Activated T-cell treated with anti-CD3 and anti-CD28 coated beads, Interleukin-2, amount 50 U/mL, for 1 hour (primary cell): Measurements from ENCODE around the gene DPAGT1.
"Not testable (repeated sequence)": the region's sequence is repeated elsewhere in the genome, so short reads cannot be mapped to it uniquely, and the experiment has no call there.

Experiments used
- DNase-seq: peaks from one replicate; pipeline ENCODE4 v3.0.0-alpha.2; 2020

The DPAGT1 gene

DNA sequence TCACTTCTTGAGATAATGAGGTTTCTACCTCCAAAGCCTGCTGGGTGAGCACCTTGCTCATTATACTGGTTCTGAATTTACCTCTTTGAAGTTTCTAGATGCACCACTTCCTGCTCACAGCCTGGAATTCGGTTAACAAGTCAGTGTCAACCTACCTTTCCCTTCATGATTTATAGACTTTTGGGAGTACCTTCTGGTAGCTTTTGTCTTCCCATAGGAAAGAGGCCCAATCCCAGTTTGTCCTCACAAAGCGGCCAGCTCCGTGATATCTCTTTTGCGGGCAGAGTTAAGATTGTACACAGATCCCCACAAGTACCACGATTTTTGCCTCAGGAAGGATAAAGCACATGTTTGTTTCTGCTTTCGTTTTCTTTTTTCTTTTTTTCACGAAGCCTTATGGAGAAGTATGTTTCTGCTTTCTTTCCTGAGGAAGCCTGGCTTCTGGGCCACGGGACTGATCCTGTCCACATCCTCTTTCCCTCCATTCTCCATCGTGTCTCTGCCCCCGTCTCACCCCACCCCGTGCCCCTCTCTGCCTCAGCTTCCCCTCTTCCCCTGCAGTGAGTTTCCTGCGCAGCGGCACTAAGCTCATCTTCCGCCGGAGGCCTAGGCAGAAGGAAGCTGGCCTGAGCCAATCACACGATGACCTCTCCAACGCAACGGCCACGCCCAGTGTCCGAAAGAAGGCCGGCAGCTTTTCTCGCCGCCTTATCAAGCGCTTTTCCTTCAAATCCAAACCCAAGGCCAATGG is 14.0 kb upstream of the DPAGT1 start:
- DNase-seq = no peak

DNA sequence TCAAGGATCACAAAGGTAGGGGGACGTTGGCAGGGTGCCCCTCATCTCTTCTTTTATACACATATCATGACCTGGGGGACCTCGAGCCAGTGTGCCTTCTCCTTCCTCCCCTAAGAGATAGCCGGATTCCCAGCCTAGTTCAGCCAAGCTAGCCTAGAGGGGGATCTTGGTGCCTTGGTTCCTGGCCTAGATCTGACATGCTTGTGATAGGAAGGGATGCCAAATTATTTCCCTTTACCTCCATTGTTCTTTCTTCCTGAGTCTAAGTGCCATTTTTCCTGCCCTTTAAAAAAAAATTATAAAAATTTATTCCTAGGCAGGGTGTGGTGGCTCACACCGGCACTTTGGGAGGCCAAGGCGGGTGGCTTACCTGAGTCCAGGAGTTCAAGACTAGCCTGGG is 12.7 kb upstream of the DPAGT1 start:
- no peak for DNase-seq

DNA sequence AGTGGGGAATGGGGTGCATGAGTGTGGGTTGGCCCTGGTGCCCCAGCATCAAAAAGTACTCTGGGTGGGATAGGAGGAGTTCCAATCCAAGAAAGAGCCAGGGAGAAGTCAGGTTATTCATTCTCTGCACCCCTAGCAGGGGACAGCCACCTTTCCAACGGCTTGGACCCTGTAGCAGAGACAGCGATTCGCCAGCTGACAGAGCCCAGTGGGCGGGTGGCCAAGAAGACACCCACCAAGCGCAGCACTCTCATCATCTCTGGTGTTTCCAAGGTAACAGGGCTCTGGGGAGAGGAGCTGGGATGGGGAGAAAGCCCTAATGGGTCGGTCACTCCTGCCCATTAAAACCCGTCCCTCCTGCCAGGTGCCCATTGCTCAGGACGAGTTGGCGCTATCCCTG is 12.1 kb upstream of the DPAGT1 start:
- DNase-seq = no peak

DNA sequence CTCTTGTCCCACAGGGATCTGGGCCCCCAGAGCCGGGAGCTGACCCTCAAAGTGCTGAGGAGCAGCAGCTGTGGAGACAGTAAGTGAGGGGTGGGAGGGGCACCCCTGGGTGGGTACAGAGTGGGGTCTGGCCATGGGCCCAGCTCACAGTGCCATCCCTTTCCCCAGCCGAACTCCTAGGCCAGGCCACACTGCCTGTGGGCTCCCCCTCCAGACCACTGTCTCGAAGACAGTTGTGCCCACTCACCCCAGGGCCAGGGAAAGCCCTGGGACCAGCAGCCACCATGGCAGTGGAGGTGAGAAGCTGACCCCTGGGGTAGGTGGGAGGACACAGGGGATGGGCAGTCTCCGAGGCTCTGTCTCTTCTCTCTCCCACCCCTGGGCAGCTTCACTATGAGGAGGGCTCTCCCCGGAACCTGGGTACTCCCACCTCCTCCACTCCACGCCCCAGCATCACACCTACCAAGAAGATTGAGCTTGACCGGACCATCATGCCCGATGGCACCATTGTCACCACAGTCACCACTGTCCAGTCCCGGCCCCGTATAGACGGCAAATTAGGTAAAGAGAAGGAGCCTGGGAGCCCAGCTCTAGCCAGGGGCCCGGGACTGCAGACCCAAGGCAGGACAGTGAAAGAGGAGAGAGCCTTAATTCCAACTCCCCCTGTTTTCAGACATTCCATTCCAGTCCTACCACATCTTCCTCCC is 10.8 kb upstream of the DPAGT1 start:
- DNase-seq = no peak

DNA sequence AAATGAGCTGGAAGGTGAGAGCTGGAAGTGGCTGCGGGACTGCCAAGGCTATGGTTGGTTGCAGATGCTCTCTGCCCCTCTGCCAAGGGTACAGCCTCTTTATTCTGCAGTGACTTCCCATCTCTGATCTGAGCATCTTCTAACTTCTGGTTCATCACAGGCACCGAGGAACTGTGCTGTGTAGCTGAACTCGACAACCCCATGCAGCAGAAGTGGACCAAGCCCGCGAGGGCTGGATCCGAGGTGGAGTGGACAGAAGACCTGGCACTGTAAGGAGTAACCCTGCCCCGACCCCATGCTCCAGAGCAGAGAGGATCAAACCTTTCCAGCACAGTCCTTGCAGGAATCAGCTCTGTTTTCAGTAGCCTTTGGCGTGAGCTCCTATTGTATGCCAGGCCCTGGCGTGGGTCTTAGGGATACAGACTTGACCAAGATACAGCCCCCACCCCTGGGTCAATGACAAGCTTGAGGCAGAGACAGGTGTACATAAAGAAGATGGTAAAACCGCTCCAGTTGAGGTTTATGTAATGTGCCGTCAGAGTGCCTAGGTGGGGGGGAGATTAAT is 9.8 kb upstream of the DPAGT1 start:
- no peak for DNase-seq

DNA sequence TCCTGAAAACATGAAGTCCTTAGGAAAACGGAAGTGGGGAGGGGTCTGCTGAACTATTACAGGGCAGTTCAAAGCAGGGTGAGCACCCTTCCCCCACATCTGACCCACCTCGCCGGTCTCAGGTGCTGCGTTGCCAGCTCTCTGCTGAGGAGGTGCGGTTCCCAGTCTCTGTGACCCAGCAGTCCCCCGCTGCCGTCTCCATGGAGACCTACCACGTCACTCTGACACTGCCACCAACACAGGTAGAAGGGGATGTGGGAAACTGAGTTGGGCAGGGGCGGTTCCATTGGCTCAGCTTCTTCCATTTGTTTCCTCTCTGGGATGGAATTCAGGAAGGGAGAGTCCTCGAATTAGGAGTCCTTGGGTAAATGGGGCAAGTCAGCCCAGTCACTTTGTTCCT is 8.8 kb upstream of the DPAGT1 start:
- DNase-seq = no peak

DNA sequence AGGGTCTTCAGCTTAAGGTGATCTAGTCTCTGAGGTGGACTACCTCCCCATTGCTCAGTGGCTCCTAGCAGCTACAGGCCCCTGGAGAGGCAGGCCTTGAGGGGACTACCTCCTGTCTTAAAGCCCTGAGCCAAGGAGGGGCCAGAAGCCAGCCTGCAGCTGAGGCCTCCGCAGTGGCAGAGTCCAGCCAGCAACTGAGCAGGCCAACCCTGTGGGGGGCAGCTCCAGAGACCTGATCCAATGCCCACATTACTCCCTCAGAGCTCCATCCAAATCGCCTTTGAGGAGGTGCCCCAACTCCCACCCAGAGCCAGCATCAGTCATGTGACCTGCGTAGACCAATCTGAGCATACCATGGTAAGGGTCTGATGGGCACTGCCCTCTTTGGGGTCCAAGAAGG is 8.2 kb upstream of the DPAGT1 start:
- DNase-seq = no peak

DNA sequence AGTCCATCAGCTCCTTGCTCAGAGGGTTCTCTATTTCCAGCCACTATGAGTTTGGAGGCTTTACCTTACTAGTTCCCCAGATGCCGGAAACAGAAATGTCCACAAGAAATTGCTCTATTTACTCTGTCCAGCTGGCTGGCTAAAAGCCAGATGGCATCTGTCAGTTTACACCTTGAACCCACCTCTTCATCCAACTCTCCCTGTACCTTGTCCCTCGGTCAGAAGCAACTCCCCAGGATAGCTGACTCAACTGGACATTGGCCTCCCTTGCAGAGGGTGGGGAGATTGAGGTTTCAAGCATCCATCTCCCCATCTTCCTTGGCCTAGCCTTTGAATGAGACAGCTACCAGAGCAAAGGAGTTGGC is 7.2 kb upstream of the DPAGT1 start:
- DNase-seq = no peak

DNA sequence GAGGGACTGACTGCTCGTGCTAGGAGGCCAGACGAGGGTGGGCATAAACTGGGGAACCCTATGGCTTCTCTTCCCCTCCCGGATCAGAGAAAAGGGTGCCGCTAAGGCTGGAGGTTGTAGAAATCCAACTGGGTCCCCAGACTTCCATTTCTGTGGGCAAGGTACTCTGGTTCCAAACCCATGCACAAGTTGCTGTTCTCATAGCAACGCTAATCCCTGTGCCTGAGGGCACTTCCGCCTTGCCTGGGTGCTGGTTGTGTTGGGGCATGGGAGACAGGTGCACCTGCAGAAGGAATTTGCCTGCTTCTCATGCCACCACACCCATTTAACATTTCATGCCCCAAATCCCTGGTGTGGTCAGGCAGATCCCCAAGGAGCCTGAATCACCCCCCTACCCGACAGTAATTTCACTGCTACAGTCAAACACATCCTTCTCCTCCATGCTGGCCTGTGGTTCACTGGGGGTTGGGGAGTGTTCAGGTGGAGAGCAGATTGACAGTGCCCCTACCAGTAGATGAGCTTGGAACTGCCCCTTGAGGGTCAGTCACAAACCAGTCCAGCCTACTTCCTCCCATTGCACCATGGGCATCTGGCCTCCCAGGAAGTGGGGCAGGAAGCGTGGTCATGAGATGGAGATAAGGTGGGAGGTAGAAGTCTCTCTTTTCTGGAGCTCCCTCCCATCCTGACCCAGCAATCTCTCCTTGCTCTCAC is 6.6 kb upstream of the DPAGT1 start:
- no peak for DNase-seq

DNA sequence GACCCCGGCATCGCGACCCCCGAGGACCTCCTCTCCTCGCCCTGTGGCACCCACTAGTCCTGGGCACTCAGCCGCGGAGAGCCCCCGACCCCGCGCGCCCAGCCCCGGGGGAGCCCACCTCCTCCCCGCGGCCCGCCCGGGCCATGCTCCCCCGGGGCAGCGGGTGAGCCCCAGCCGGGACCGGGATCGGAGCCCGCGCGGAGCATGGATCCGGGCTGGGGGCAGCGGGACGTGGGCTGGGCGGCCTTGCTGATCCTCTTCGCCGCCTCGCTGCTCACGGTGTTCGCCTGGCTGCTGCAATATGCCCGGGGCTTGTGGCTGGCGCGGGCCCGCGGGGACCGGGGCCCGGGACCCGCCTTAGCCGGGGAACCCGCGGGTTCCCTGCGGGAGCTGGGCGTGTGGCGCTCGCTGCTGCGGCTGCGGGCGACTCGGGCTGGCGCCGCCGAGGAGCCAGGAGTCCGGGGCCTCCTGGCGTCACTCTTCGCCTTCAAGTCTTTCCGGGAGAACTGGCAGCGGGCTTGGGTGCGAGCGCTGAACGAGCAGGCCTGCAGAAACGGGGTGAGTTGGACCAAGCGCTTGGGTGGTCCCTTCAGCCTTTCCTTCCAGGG is 6.0 kb upstream of the DPAGT1 start:
- peak; percentile 34 for DNase-seq

DNA sequence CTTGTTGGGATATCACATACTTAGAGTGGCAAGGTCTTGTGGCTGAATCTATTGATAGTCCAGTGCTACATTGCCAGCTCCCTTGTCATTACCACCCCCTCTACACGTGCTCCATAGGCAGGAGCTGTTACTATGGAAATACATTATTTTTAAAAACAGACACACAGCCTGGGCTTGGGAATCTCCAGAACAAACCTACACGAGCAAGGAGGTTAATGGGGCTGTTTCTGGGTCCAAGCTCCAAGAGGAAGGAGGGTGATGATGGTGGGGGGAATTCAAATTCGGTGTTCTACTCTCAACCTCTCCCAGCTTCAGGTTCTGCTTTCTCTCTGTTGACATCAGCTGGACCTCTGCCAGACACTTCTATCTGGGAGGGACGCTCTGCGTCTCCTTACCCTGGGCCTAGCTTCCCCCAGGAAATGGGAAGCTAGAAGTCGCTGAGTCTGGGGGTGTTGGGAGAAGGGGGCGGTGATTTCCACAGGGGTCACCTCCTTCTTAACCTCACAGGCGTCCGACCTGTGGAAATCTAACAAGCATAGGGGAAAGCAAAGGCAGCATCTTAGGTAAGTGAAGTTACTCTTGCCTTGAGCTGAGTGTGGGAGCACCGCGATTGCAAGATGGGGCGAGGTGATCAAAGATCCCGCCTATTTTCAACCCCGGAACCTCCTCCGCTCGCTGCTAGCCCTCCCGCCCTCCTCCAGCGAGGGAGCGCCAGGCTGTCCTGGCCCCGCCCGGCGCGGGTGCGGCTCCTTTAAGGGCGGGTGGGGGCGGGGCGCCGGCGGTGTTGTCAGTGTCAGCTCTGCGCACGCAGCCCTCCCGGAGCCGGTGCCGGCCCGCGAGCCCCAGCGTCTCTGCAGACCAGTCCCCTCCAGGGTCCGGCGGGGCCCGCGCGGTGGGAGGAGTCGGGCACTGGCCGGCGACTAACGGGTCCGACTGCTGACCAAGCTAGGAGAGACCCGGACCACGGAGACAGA is 5.2 kb upstream of the DPAGT1 start, which contains the start of gene C2CD2L:
TSS of gene C2CD2L (plus strand) at position 781 of the 974 bp plus-strand sequence. CDS start 398 bp downstream, outside the sequence.
- DNase-seq = peak; percentile 87

DNA sequence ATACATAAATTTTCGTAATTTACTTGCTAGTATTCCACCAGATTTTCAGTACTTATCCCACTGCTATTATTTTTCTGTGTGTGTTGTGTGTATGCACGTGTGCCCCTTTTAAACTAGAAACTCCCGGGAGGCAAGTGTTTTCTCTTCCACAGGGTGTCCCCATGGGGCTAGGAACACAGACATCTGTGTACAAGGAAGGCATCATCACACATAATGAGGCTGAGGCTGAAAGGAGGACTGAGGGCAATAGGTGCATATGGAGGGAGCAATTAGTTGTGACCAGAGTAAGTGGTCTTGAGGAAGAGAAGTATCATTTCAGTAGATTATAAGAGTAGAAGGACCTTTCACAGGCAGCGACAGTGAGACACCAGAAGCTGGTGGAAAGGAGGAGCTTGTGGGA is 2.1 kb upstream of the DPAGT1 start:
- DNase-seq = no peak

DNA sequence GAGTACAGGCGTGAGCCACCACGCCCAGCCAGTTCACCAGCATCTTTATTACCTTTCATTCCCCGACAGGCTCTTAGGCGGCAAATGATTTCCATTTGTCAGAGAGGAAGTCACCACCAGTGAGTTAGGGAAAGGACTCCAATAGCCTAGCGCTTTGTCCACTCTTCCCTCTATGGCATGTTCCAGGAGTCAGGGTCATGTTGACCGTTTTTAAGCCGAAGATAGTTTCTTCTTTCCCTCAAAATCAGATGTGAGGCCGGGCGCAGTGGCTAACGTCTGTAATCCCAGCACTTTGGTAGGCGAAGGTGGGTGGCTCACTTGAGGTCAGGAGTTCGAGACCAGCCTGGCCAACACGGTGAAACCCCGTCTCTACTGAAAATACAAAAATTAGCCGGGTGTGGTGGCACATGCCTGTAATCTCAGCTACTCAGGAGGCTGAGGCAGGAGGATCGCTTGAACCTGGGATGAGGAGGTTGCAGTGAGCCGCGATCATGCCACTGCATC is 1.6 kb upstream of the DPAGT1 start:
- DNase-seq = not testable (repeated sequence)

DNA sequence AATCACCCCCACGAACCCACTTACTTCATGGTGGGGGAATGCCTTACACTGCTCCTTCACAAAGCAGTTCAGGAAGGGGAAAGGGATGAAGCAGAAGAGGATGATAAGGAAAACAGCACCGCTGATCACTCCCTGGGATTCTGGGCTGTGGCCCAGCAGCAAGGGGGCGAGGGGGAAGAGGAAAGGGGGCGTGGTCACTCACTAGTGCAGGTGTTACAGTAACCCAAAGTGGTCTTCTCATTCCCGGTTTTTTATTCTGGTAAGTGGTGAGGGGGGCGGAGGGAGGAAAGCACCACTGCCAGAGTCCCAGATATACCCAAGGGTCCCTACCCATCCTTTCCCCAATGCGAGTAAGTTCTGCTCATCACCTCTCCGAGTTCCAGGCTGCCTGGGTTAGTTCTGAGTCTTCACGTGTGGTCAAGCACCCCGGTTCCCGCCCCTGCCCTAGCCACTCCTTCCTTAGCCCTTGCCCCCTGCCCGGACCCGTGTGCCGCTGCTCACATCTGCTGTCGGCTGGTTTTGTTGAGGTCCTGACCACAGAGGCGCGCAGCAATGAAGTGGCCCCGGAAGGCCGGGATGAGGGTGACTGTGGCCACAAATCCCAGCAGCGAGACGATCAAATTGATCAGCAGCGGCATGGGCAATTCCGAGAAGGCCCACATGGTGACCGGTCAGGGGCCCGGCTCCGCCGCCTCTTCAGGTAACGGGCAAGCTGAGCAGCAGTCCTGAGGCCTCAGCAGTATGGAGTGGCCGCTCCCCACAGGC is 477 bp downstream of the DPAGT1 start:
- DNase-seq = no peak

DNA sequence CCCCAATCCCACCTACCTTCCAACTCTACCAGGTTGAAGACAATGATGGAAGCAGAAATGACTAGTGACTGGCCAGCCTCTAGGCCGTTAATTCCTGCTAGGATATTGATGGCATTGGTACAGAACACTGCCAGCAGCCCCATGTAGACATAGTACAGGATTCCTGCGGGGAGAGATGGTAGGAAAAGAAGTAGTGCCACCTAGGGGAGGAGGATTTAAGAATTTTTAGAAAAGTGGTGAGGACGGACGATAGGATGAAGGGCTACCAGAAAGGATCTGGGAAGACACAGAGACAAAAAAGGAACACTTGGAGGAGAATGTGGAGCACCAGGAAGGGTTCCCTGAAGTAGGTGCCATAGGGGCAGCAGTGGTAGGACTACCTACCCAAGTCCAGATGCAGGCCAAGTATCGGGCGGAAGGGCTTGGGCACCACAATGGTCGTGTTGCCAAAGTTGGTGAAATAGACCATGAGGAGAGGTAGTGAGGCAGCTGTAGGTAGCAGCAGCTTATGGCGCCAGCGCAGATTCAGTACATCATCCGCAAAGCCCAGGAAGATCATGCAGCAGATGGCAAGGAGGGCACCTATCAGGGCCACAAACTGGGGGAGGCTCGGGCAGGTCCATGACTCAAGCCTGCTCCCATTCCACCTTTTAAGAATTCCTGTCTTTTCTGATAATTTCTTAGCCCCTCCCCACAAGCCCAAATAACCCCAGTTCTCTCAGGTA is 1.2 kb downstream of the DPAGT1 start:
- no peak for DNase-seq

DNA sequence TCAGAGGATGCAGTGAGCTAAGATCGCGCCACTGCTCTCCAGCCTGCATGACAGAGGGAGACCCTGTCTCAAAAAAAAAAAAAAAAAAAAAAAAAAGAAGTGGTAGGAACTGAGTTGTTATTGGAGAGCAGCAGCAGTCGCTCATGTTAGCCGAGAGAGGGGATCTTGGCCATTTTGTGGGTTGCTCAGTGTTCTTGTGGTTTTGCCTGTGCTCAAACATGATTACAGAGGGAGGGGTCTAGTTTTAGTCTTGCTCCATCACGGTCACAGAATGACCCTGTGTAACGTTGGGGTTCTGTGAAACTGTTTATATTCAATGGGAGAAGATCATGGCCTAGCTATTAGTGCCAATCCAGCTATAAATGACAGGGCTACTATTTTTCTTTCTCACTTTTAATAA is 1.9 kb downstream of the DPAGT1 start:
- DNase-seq = no peak

DNA sequence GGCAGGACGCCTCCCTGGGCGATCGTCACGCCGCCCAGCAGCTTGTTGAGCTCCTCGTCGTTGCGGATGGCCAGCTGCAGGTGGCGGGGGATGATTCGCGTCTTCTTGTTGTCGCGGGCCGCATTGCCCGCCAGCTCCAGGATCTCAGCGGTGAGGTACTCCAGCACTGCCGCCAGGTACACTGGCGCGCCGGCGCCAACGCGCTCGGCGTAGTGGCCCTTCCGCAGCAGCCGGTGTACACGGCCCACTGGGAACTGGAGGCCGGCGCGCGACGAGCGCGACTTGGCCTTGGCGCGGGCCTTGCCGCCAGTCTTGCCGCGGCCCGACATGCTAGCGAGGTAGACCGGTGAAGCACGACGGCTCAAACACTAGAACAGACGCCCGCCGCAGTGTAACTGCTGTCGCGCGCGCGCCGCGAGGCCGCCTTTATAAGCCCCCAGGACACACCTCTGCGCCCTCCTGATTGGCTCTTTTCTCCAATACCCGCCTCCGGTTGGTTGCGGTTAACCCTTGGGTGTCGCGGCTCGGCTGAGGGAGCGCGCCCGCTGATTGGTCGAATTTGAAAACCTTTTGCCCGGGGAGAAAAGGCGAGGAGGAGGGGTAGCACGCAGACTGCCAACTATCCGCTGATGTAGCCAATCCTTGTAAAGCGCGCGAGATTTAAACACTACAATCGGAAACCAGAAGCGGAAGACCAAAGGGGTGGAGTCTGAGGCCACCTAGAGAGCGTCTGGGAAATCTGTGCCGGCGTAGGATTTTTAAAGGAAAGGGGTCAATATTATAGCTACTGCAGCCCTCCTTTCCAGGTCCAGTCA is 6.4 kb downstream of the DPAGT1 start:
- DNase-seq = peak; percentile 98

DNA sequence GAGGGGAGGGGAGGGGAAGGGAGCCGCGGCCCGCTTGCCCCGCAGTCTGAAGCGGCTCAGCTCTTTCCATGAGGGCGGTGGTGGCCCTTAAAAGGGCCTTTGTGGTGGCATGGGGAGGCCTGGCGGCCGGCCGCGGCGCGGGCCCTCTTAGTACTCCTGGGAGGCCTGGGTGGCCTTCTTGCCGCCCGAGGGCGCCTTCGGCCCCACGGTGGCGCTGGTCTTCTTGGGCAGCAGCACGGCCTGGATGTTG is 6.9 kb downstream of the DPAGT1 start:
- no peak for DNase-seq

DNA sequence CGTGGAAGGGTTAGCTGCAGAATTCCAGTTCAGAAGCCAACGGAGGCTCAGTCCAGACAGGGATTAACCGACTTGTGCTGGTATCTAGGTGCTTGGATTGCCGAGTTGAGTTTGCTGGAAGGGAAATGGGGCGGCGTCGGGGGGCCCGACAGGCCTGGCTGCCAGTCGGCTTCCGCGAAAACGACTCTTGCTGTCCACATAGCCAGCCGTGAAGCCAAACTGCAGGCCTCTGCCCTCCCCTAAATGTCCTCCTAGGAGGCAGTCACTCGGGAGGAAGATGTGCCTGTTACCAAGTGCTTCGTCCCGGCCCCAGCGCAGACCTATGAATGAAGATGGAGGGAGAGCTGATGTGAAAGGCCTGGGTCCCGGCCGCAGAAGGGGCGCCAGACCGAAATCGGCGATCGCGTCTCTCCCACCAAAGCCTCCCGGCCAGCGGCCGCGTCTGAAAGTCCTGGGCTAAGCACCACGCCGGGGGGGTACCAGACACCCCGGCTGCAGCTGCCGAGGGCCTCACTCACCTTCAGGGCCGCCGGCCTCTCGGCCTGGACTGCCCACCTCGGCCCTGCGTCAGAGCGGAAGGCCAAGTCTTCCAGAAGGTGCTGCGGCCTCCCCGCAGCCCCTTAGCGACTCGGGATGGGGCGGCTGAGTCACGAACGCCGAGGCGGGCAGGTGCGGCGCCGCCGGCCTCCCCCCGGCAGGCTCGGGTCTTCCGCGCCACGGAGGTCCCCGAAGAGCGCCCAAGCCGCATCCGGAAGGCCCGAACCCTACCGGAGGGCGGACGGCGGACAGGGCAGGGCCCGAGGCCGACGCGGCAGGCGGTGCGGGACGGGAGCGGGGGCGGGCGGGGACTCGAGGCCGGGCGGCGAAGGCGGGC is 7.5 kb downstream of the DPAGT1 start:
- DNase-seq = peak; percentile 64
